Psoas muscle (tissue), 8 donors: ENCODE measurements around the gene GRK1. TPM values are rescaled to one million over a fixed set of nuclear protein-coding genes. Genes with fewer than 3 reads are reported as not detected.

Experiments
- ATAC-seq, 4 donors: fragments of 200-7000 bp; cut with Tn5 transposase; one replicate each; pipeline ENCODE4 v1.9.1; 2020; ENCODE audit warnings: moderate library complexity in 3 of 4, mild to moderate bottlenecking in 2 of 4
- DNase-seq, 2 donors: peaks; one replicate each; pipeline ENCODE4 v3.0.0-alpha.2; 2020
- H3K27ac ChIP-seq: fragments of 200-600 bp; one replicate; pipeline ENCODE4 v1.8.0; 2022
- H3K27me3 ChIP-seq, 3 donors: fragments of 200-600 bp in 1 of 3; one replicate each; pipeline versions ENCODE4 v1.6.1 to v1.8.0; 2013 to 2022; ENCODE audit warnings: low read length in 2 of 3, mild to moderate bottlenecking in 2 of 3, moderate library complexity in 1 of 3; ENCODE audit not compliant: insufficient read depth in 3 of 3
- H3K36me3 ChIP-seq, 2 donors: fragments of 200-600 bp in 1 of 2; one replicate each; pipeline versions ENCODE4 v1.6.1 to v1.8.0; 2013 to 2022; ENCODE audit warnings: low read depth in 1 of 2, mild to moderate bottlenecking in 1 of 2, moderate library complexity in 1 of 2; ENCODE audit not compliant: insufficient read depth in 1 of 2
- H3K4me1 ChIP-seq: fragments of 200-600 bp; one replicate; pipeline ENCODE4 v1.8.0; 2022
- H3K4me3 ChIP-seq: fragments of 200-600 bp; one replicate; pipeline ENCODE4 v1.8.0; 2022; ENCODE audit warnings: mild to moderate bottlenecking
- H3K9me3 ChIP-seq: fragments of 200-600 bp; one replicate; pipeline ENCODE4 v1.8.0; 2022
- CTCF ChIP-seq: fragments of 200-600 bp; IDR thresholded peaks from one replicate; pipeline ENCODE4 v1.8.0; 2022; ENCODE audit warnings: antibody characterized with exemption
- WGBS, 3 donors: extraction: QIAGEN DNeasy Blood & Tissue Kit; methylation state at CpG; one replicate each; pipeline versions ENCODE4 v1.1.6 to v1.1.7; 2013; 5-methylcytosine and 5-hydroxymethylcytosine counted together
- intact Hi-C, 2 donors: fragments of 100-400 bp; cut with DNase I; formaldehyde crosslinking; loops; one replicate each; pipeline versions ENCODE4 v1.11.0 to v1.14.2; 2022
- polyA plus RNA-seq, 3 donors: library from polyadenylated mRNA; stranded (reverse); fragments of 200-250 nt; gene quantifications; one replicate each; pipeline ENCODE4 v1.2.3, GENCODE V29; 2013
- total RNA-seq, 4 donors: library from RNA; stranded (reverse); fragmentation: NEBNext Ultra II Directional in 2 of 4; extraction: Animal tissue kit (Norgen Biotek cat#: 25700) in 2 of 4; gene quantifications; one replicate each; pipeline versions ENCODE4 v1.2.1 to v1.2.4, GENCODE V29; 2021 to 2023
- donor health status: healthy with polysubstance abuse.
- donor health status: DM: no; HTN: no; CAD: no; lungs with moderate emphysema.
- donor health status: Bipolar disorder and iron deficiency.
- donor health status: healthy.
- donor health status: DM: yes; HTN: yes; CAD: no.
- donor health status: DM: no; HTN: no; CAD: no.
- donor health status: DM: no; HTN: no; CAD: no.
- donor health status: DM: yes; HTN: yes; CAD: no.

GRK1 gene
- total and polyA plus RNA-seq, 7 donors: 0.10 TPM; not detected in 6

GRCh38 chr13:113628291-113629270, 38.4 kb upstream of the GRK1 start:
- peaks cover 0 to 24% of the 10 kb centered on the region in 2 donors for H3K36me3 ChIP-seq

GRCh38 chr13:113629866-113630265, 37.2 kb upstream of the GRK1 start:
- no peak for ATAC-seq
- TF ChIP-seq CTCF: no peak
- H3K27ac ChIP-seq: no peak overlapping the region
- H3K4me3 ChIP-seq: no peak overlapping the region
- DNase-seq: no peak
- no peaks in the 10 kb centered on the region for H3K4me1 ChIP-seq
- intact Hi-C loops: no loop called here
- no peaks in the 10 kb centered on the region for H3K9me3 ChIP-seq
- WGBS, 3 donors: 79 to 89% (median 83%) methylated on average over 17 of the region's 17 CpGs
- no peaks in the 10 kb centered on the region for H3K27me3 ChIP-seq
- peaks cover 4 to 31% of the 10 kb centered on the region in 2 donors for H3K36me3 ChIP-seq

More at GRCh38 chr13:113628291-113629270, 38.4 kb upstream of the GRK1 start:
- ATAC-seq (no peak), DNase-seq (peak in 1 of 2 donors; percentile 42)
- TF ChIP-seq CTCF: no peak
- intact Hi-C loops: no loop called here
- Histone ChIP-seq H3K4me3 (no peak overlapping the region), H3K27ac (no peak overlapping the region), H3K4me1 (no peaks in the 10 kb centered on the region), H3K9me3 (no peaks in the 10 kb centered on the region), H3K27me3 (no peaks in the 10 kb centered on the region)
- WGBS, 3 donors: 87 to 89% (median 89%) methylated on average over 30 of the region's 30 CpGs

- DNase-seq (peak in 1 of 2 donors; percentile 24), ATAC-seq (no peak)
- no peaks in the 10 kb centered on the region for H3K4me1 ChIP-seq
- H3K27me3 ChIP-seq: no peaks in the 10 kb centered on the region
- peaks cover 5 to 35% of the 10 kb centered on the region in 2 donors for H3K36me3 ChIP-seq
- H3K4me3 ChIP-seq: no peak overlapping the region
- WGBS, 3 donors: 82 to 90% (median 87%) methylated on average over 11 of the region's 11 CpGs
- H3K27ac ChIP-seq: no peak overlapping the region
- intact Hi-C loops: no loop called here
- H3K9me3 ChIP-seq: no peaks in the 10 kb centered on the region
- TF ChIP-seq CTCF: no peak
Observed at GRCh38 chr13:113630296-113630695, 36.7 kb upstream of the GRK1 start.

GRCh38 chr13:113630804-113631203, 36.2 kb upstream of the GRK1 start:
- Histone ChIP-seq H3K27me3 (no peaks in the 10 kb centered on the region), H3K36me3 (peaks cover 5 to 40% of the 10 kb centered on the region in 2 donors), H3K9me3 (no peaks in the 10 kb centered on the region), H3K27ac (no peak overlapping the region), H3K4me3 (no peak overlapping the region), H3K4me1 (no peaks in the 10 kb centered on the region)
- peak in 1 of 2 donors; percentile 12 for DNase-seq
- 87 to 90% (median 88%) methylated on average over 6 of the region's 6 CpGs for WGBS, 3 donors
- no peak for TF ChIP-seq CTCF
- intact Hi-C loops: no loop called here
- ATAC-seq: no peak
